ENCODE measurements around the gene CFAP410. TPM values are rescaled to one million over a fixed set of nuclear protein-coding genes. Genes with fewer than 3 reads are reported as not detected.

The CFAP410 gene
- total and polyA plus RNA-seq, 2 donors (not counting 3 experiments of a cell fraction or from before 2014, with no cell fraction given) = 7.2 to 12.2 TPM

- Histone ChIP-seq H3K9me3 (replicated peaks; ENCODE audit: control insufficient read depth, insufficient read depth, low read length) (no peaks in the 10 kb centered on the region), H4K20me1 (replicated peaks; ENCODE audit: control insufficient read depth, extremely low read depth, insufficient read depth, low read length) (no peaks in the 10 kb centered on the region), H3K9me1 (replicated peaks; ENCODE audit: control insufficient read depth, extremely low read depth, insufficient read depth, low read length) (no peaks in the 10 kb centered on the region), H3K9ac (replicated peaks; ENCODE audit: extremely low read depth, insufficient read depth, low read length) (no peak overlapping the region), H2AFZ (ENCODE audit: low read depth, low read length) (no peak overlapping the region), H3K4me3 (replicated peaks in 1 of 3; ENCODE audit: insufficient read depth in 1 of 3, low read depth in 1 of 3, low read length in 3 of 3) (no peak overlapping the region), H3K79me2 (ENCODE audit: control insufficient read depth, insufficient read depth, low read length) (no peaks in the 10 kb centered on the region), H3K36me3 (ENCODE audit: control insufficient read depth in 2 of 2, extremely low read depth in 1 of 2, insufficient read depth in 2 of 2, low read length in 2 of 2) (peaks cover 5 to 46% of the 10 kb centered on the region in 2 experiments), H3K27me3 (ENCODE audit: control insufficient read depth in 2 of 2, insufficient read depth in 2 of 2, low read length in 2 of 2) (no peaks in the 10 kb centered on the region), H3K27ac (ENCODE audit: insufficient read depth, low read depth, low read length) (no peak overlapping the region), H3K4me1 (ENCODE audit: control insufficient read depth, extremely low read depth, insufficient read depth, low read length) (no peaks in the 10 kb centered on the region), H3K4me2 (ENCODE audit: insufficient read depth, low read length) (no peak overlapping the region)
- no peak for FAIRE-seq
- TF ChIP-seq MYC (IDR thresholded peaks at IDR 0.05; ENCODE audit: low read depth, low read length) = no peak
- CTCF ChIA-PET = no interaction called here
- intact Hi-C loops (cut with micrococcal nuclease) = no loop called here
- dilution Hi-C loops (cut with MboI; ENCODE audit: extremely low pct_ligation_motif_present, low sequenced_read_pairs) = no loop called here
- POLR2A ChIA-PET = no interaction called here
- no peak for DNase-seq (ENCODE audit: low read depth, low spot score)
- no TSS peak for BruUV-seq (replicated peaks)
Measured at GRCh38 chr21:44323591-44323990, 15.6 kb downstream of the CFAP410 start.

DNA sequence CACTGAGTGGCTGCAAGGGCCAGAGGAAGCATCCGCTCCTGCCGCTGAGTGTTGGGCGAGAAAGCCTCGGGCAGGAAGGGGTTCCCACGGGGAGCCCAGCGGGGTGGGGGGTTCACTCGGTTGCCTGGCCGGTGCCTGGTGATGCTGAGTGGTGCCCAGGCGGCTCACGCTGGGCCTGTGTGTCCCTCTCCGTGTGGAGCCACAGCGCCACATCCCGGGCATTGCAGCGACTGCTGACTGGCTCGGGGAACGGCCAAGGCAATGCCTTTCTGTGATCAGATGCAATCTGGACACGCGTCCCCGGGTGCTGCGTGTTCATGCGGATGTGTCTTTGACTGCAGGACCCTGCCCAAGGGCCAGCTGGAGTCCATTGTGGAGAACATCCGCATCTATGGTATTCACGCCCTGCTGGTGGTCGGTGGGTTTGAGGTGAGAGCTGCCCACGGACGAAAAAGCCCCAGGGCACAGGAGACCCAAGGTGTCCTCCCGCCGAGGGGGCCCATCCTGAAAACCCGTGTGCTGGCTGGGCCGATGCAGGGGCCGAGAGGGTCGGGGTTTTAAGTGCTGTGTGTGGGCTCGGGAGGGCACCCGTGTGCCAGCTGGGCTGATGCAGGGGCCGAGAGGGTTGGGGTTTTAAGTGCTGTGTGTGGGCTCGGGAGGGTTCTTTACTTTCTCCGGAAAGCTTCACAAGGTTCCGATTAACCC lies 16.4 kb downstream of the CFAP410 start:
- dilution Hi-C loops (cut with MboI; ENCODE audit: extremely low pct_ligation_motif_present, low sequenced_read_pairs) (no loop called here), intact Hi-C loops (cut with micrococcal nuclease) (no loop called here)
- Histone ChIP-seq H3K27ac (ENCODE audit: insufficient read depth, low read depth, low read length) (no peak overlapping the region), H2AFZ (ENCODE audit: low read depth, low read length) (no peak overlapping the region), H3K36me3 (ENCODE audit: control insufficient read depth in 2 of 2, extremely low read depth in 1 of 2, insufficient read depth in 2 of 2, low read length in 2 of 2) (peaks cover 7 to 47% of the 10 kb centered on the region in 2 experiments), H3K9ac (replicated peaks; ENCODE audit: extremely low read depth, insufficient read depth, low read length) (no peak overlapping the region), H3K4me1 (ENCODE audit: control insufficient read depth, extremely low read depth, insufficient read depth, low read length) (no peaks in the 10 kb centered on the region), H3K4me3 (replicated peaks in 1 of 3; ENCODE audit: insufficient read depth in 1 of 3, low read depth in 1 of 3, low read length in 3 of 3) (no peak overlapping the region), H3K79me2 (ENCODE audit: control insufficient read depth, insufficient read depth, low read length) (no peaks in the 10 kb centered on the region), H3K27me3 (ENCODE audit: control insufficient read depth in 2 of 2, insufficient read depth in 2 of 2, low read length in 2 of 2) (no peaks in the 10 kb centered on the region), H3K4me2 (ENCODE audit: insufficient read depth, low read length) (no peak overlapping the region), H3K9me3 (replicated peaks; ENCODE audit: control insufficient read depth, insufficient read depth, low read length) (no peaks in the 10 kb centered on the region), H3K9me1 (replicated peaks; ENCODE audit: control insufficient read depth, extremely low read depth, insufficient read depth, low read length) (no peaks in the 10 kb centered on the region), H4K20me1 (replicated peaks; ENCODE audit: control insufficient read depth, extremely low read depth, insufficient read depth, low read length) (no peaks in the 10 kb centered on the region)
- POLR2A ChIA-PET = no interaction called here
- BruUV-seq (replicated peaks) = no TSS peak
- DNase-seq (ENCODE audit: low read depth, low spot score) (no peak), FAIRE-seq (no peak)
- TF ChIP-seq JUN (IDR thresholded peaks at IDR 0.05; ENCODE audit: borderline replicate concordance, insufficient read depth, insufficient read length, low read depth) = no peak
- no peak for TF ChIP-seq GATA2 (IDR thresholded peaks at IDR 0.05; ENCODE audit: insufficient read depth, insufficient read length, low read depth, low read length)
- no peak for TF ChIP-seq POLR2A (IDR thresholded peaks at IDR 0.05; ENCODE audit: low read depth, low read length)
- TF ChIP-seq, protein P1, sequence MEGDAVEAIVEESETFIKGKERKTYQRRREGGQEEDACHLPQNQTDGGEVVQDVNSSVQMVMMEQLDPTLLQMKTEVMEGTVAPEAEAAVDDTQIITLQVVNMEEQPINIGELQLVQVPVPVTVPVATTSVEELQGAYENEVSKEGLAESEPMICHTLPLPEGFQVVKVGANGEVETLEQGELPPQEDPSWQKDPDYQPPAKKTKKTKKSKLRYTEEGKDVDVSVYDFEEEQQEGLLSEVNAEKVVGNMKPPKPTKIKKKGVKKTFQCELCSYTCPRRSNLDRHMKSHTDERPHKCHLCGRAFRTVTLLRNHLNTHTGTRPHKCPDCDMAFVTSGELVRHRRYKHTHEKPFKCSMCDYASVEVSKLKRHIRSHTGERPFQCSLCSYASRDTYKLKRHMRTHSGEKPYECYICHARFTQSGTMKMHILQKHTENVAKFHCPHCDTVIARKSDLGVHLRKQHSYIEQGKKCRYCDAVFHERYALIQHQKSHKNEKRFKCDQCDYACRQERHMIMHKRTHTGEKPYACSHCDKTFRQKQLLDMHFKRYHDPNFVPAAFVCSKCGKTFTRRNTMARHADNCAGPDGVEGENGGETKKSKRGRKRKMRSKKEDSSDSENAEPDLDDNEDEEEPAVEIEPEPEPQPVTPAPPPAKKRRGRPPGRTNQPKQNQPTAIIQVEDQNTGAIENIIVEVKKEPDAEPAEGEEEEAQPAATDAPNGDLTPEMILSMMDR (IDR thresholded peaks at IDR 0.05; ENCODE audit: extremely low read depth in 1 of 2, insufficient read depth in 1 of 2, low read depth in 1 of 2, low read length in 2 of 2) = no peak
- TF ChIP-seq MAX (IDR thresholded peaks at IDR 0.05; ENCODE audit: insufficient read depth, insufficient read length) = no peak
- no peak for TF ChIP-seq POLR2AphosphoS5 (IDR thresholded peaks at IDR 0.05; ENCODE audit: insufficient read depth, low read depth, low read length)
- TF ChIP-seq MYC (IDR thresholded peaks at IDR 0.05; ENCODE audit: low read depth, low read length) = no peak
- TF ChIP-seq FOS (IDR thresholded peaks at IDR 0.05; ENCODE audit: borderline replicate concordance, insufficient read depth, low read length) = no peak
- TF ChIP-seq EZH2 (IDR thresholded peaks at IDR 0.05; ENCODE audit: borderline replicate concordance, low read depth, low read length, severe bottlenecking) = no peak
- CTCF ChIA-PET = no interaction called here

Measured in endothelial cell of umbilical vein (primary cell).